H9 (cell line): ENCODE measurements around the gene LAMP2. TPM values are rescaled to one million over a fixed set of nuclear protein-coding genes. Genes with fewer than 3 reads are reported as not detected.
A peak's percentile ranks its signal among the peaks of the same experiment; 100 is the strongest.

Source experiments
- DNase-seq: peaks from one replicate; pipeline ENCODE4 v3.0.0-alpha.2; 2017
- H2AFZ ChIP-seq: one replicate; pipeline ENCODE4 v1.6.1; 2013; ENCODE audit warnings: mild to moderate bottlenecking, low read length, control low read depth, moderate library complexity
- H2AK5ac ChIP-seq: 2 replicates; pipeline ENCODE4 v1.6.1; 2013; ENCODE audit warnings: low read length, control low read depth, mixed read lengths; ENCODE audit not compliant: insufficient read length
- H2BK120ac ChIP-seq: one replicate; pipeline ENCODE4 v1.6.1; 2013; ENCODE audit warnings: low read depth, mild to moderate bottlenecking, low read length, control low read depth, inconsistent platforms; ENCODE audit not compliant: poor library complexity, severe bottlenecking
- H2BK12ac ChIP-seq: 2 replicates; pipeline ENCODE4 v1.6.1; 2013; ENCODE audit warnings: low read length, control low read depth, mixed read lengths, low read depth; ENCODE audit not compliant: insufficient read length
- H2BK15ac ChIP-seq: 2 replicates; pipeline ENCODE4 v1.6.1; 2013; ENCODE audit warnings: low read depth, low read length, control low read depth
- H2BK20ac ChIP-seq: one replicate; pipeline ENCODE4 v1.6.1; 2013; ENCODE audit warnings: low read depth, mild to moderate bottlenecking, low read length, control low read depth, inconsistent platforms; ENCODE audit not compliant: poor library complexity, severe bottlenecking
- H2BK5ac ChIP-seq: 2 replicates; pipeline ENCODE4 v1.6.1; 2013; ENCODE audit warnings: low read length, control low read depth, mixed read lengths; ENCODE audit not compliant: insufficient read length
- H3K14ac ChIP-seq: 2 replicates; pipeline ENCODE4 v1.6.1; 2013; ENCODE audit warnings: low read length, control low read depth; ENCODE audit not compliant: insufficient read depth
- H3K18ac ChIP-seq: 2 replicates; pipeline ENCODE4 v1.6.1; 2013; ENCODE audit warnings: low read depth, mild to moderate bottlenecking, mixed read lengths, low read length, control low read depth; ENCODE audit not compliant: insufficient read length
- H3K23ac ChIP-seq: 2 replicates; pipeline ENCODE4 v1.6.1; 2013; ENCODE audit warnings: low read length, control low read depth, mixed read lengths, low read depth; ENCODE audit not compliant: insufficient read length
- H3K23me2 ChIP-seq: 2 replicates; pipeline ENCODE4 v1.6.1; 2013; ENCODE audit warnings: low read depth, mild to moderate bottlenecking, mixed read lengths, low read length, control low read depth; ENCODE audit not compliant: insufficient read length, poor library complexity, severe bottlenecking
- H3K27ac ChIP-seq: 2 replicates; pipeline ENCODE4 v1.5.1; 2013; ENCODE audit warnings: low read length, control low read depth, mixed read lengths, low read depth; ENCODE audit not compliant: insufficient read length
- H3K27me3 ChIP-seq: 2 replicates; pipeline ENCODE4 v1.6.1; 2013; ENCODE audit warnings: low read length, control low read depth, inconsistent platforms; ENCODE audit not compliant: insufficient read depth
- H3K4ac ChIP-seq: 2 replicates; pipeline ENCODE4 v1.6.1; 2013; ENCODE audit warnings: low read depth, mild to moderate bottlenecking, control low read depth, inconsistent platforms, low read length, moderate library complexity
- H3K4me1 ChIP-seq: 2 replicates; pipeline ENCODE4 v1.6.1; 2013; ENCODE audit warnings: low read length, control low read depth, inconsistent platforms; ENCODE audit not compliant: insufficient read depth
- H3K4me2 ChIP-seq: 2 replicates; pipeline ENCODE4 v1.6.1; 2013; ENCODE audit warnings: low read length, control low read depth, mixed read lengths; ENCODE audit not compliant: insufficient read length, insufficient read depth
- H3K56ac ChIP-seq: 2 replicates; pipeline ENCODE4 v1.6.1; 2013; ENCODE audit warnings: low read depth, mild to moderate bottlenecking, mixed read lengths, low read length, control low read depth; ENCODE audit not compliant: insufficient read length
- H3K79me1 ChIP-seq: 2 replicates; pipeline ENCODE4 v1.6.1; 2013; ENCODE audit warnings: low read depth, mild to moderate bottlenecking, moderate library complexity, low read length, control low read depth, inconsistent platforms; ENCODE audit not compliant: insufficient read depth, poor library complexity, severe bottlenecking
- H3K79me2 ChIP-seq: 2 replicates; pipeline ENCODE4 v1.6.1; 2013; ENCODE audit warnings: low read length, control low read depth, inconsistent platforms; ENCODE audit not compliant: insufficient read depth
- H3K9ac ChIP-seq: 2 replicates; pipeline ENCODE4 v1.6.1; 2013; ENCODE audit warnings: low read length, control low read depth, mixed read lengths; ENCODE audit not compliant: insufficient read length; ENCODE audit errors: extremely low read depth
- H3K9me3 ChIP-seq: one replicate; pipeline ENCODE4 v1.6.1; 2013; ENCODE audit warnings: low read depth, low read length, inconsistent platforms; ENCODE audit not compliant: control insufficient read depth
- H3T11ph ChIP-seq: one replicate; pipeline ENCODE4 v1.6.1; 2013; ENCODE audit warnings: mild to moderate bottlenecking, low read length, control low read depth, inconsistent platforms
- H4K20me1 ChIP-seq: one replicate; pipeline ENCODE4 v1.6.1; 2013; ENCODE audit not compliant: control insufficient read depth, insufficient read length, insufficient read depth
- H4K5ac ChIP-seq: 2 replicates; pipeline ENCODE4 v1.6.1; 2013; ENCODE audit warnings: low read depth, mild to moderate bottlenecking, mixed read lengths, low read length, control low read depth; ENCODE audit not compliant: insufficient read length
- H4K8ac ChIP-seq: replicated peaks from 2 replicates; pipeline ENCODE4 v1.6.1; 2013; ENCODE audit warnings: low read length, control low read depth, mixed read lengths, low read depth; ENCODE audit not compliant: insufficient read length
- H4K91ac ChIP-seq: 2 replicates; pipeline ENCODE4 v1.6.1; 2013; ENCODE audit warnings: low read depth, mild to moderate bottlenecking, moderate library complexity, mixed read lengths, low read length, control low read depth; ENCODE audit not compliant: insufficient read length
- H3K27ac Mint-ChIP-seq, 3 experiments: 2 replicates in 2 of 3; 3 replicates in 1 of 3; pipeline ENCODE4 v1.8.0; 2020 to 2021; ENCODE audit warnings: mixed read lengths in 3 of 3, mild to moderate bottlenecking in 1 of 3, moderate library complexity in 1 of 3
- H3K27me3 Mint-ChIP-seq: 2 replicates; pipeline ENCODE4 v1.8.0; 2021; ENCODE audit warnings: low read depth, mild to moderate bottlenecking, moderate library complexity, mixed read lengths
- H3K36me3 Mint-ChIP-seq, 3 experiments: 2 replicates in 2 of 3; 3 replicates in 1 of 3; pipeline ENCODE4 v1.8.0; 2020 to 2021; ENCODE audit warnings: low read depth in 3 of 3, mixed read lengths in 3 of 3; ENCODE audit not compliant: insufficient read depth in 1 of 3
- H3K4me1 Mint-ChIP-seq, 2 experiments: 2 replicates each; pipeline ENCODE4 v1.8.0; 2020; ENCODE audit warnings: mixed read lengths in 2 of 2
- H3K4me3 Mint-ChIP-seq, 2 experiments: 2 replicates in 1 of 2; 3 replicates in 1 of 2; pipeline ENCODE4 v1.8.0; 2020 to 2021; ENCODE audit warnings: mild to moderate bottlenecking in 2 of 2, mixed read lengths in 2 of 2, moderate library complexity in 1 of 2
- H3K9me3 Mint-ChIP-seq, 2 experiments: 2 replicates in 1 of 2; 3 replicates in 1 of 2; pipeline ENCODE4 v1.8.0; 2020; ENCODE audit warnings: mild to moderate bottlenecking in 2 of 2, mixed read lengths in 2 of 2, moderate library complexity in 1 of 2
- CTCF ChIP-seq: fragments of 200-600 bp; sonication (generic); conservative IDR thresholded peaks from 3 replicates; pipeline ENCODE4 v1.8.0; 2021; ENCODE audit warnings: antibody characterized with exemption, mild to moderate bottlenecking
- WGBS: extraction: QIAGEN DNeasy Blood & Tissue Kit; methylation state at CpG from one replicate; pipeline ENCODE4 v1.1.7; 2013; ENCODE audit warnings: missing lambda C conversion rate, low lambda C conversion rate, mixed read lengths; ENCODE audit not compliant: insufficient read length; ENCODE audit errors: extremely low coverage; 5-methylcytosine and 5-hydroxymethylcytosine counted together
- total RNA-seq: library from RNA; stranded (reverse); gene quantifications from 2 replicates; pipeline ENCODE4 v1.2.1, GENCODE V29; 2021

LAMP2 gene
- total RNA-seq, 1 experiment from 2014 or later: 27.7 TPM

- Histone ChIP-seq H4K20me1 (no peaks in the 10 kb centered on the region), H3K56ac (no peak overlapping the region), H3K23ac (no peak overlapping the region), H3K14ac (no peak overlapping the region), H3K23me2 (no peaks in the 10 kb centered on the region), H3K4ac (no peak overlapping the region), H2BK120ac (no peak overlapping the region), H3K9me3 (peaks cover 20% of the 10 kb centered on the region), H4K91ac (no peak overlapping the region), H3K4me2 (no peak overlapping the region), H3K9ac (no peak overlapping the region), H3K79me2 (no peaks in the 10 kb centered on the region), H2BK12ac (no peak overlapping the region), H3K4me1 (no peaks in the 10 kb centered on the region), H3K79me1 (no peaks in the 10 kb centered on the region), H2AFZ (no peak overlapping the region), H3K27me3 (no peaks in the 10 kb centered on the region), H3K27ac (no peak overlapping the region), H2BK15ac (no peak overlapping the region), H2AK5ac (no peak overlapping the region), H3T11ph (no peak overlapping the region), H3K18ac (no peak overlapping the region), H2BK20ac (no peak overlapping the region), H2BK5ac (no peak overlapping the region), H4K8ac (no peak overlapping the region), H4K5ac (no peak overlapping the region)
- peaks cover 4 to 7% of the 10 kb centered on the region in 2 experiments for H3K4me1 Mint-ChIP-seq
- no CpG with 5 or more reads among the region's 1 CpG for WGBS
- no peak for TF ChIP-seq CTCF
- H3K9me3 Mint-ChIP-seq: peaks cover 62 to 73% of the 10 kb centered on the region in 2 experiments
- peak; percentile 28 for DNase-seq
- no peak overlapping the region for H3K27ac Mint-ChIP-seq
- no peak overlapping the region for H3K4me3 Mint-ChIP-seq
- peaks cover 5% of the 10 kb centered on the region for H3K27me3 Mint-ChIP-seq
- peaks cover 9 to 15% (median 11%) of the 10 kb centered on the region in 3 experiments for H3K36me3 Mint-ChIP-seq
These were observed 60.9 kb downstream of the LAMP2 start for GRCh38 chrX:120408168-120408567.
